Lower leg skin (tissue), 4 donors: ENCODE data around the gene ADAMTS17. TPM values are rescaled to one million over a fixed set of nuclear protein-coding genes. Genes with fewer than 3 reads are reported as not detected.

Source experiments
- DNase-seq, 2 donors: peaks; one replicate each; pipeline ENCODE4 v3.0.0-alpha.2; 2019; ENCODE audit warnings: low spot score in 2 of 2
- H3K4me3 ChIP-seq: fragments of 200-600 bp; sonication (generic); 2 replicates; pipeline ENCODE4 v1.5.1; 2017; ENCODE audit warnings: mild to moderate bottlenecking, low read depth; ENCODE audit not compliant: poor library complexity, severe bottlenecking
- POLR2A ChIP-seq, 2 donors: fragments of 450-650 bp; IDR thresholded peaks; one replicate each; pipeline ENCODE4 v1.6.1; 2016 to 2017; ENCODE audit warnings: antibody characterized with exemption in 2 of 2, mild to moderate bottlenecking in 1 of 2, moderate library complexity in 1 of 2
- WGBS, 2 donors: methylation state at CpG; one replicate each; pipeline ENCODE4 v1.1.5; 2018; 5-methylcytosine and 5-hydroxymethylcytosine counted together
- intact Hi-C: fragments of 100-400 bp; cut with DNase I; formaldehyde crosslinking; loops from one replicate; pipeline ENCODE4 v1.15.0; 2023; ENCODE audit warnings: low total_unique reads
- total RNA-seq, 4 donors: library from RNA; depleted of rRNA; stranded (reverse); fragments of >200 nt; gene quantifications; one replicate each; pipeline ENCODE4 v1.1.0, GENCODE V29; 2016
- TF ChIP-seq, protein P1 (sequence below), 3 donors: fragments of 450-650 bp; IDR thresholded peaks; one replicate each; pipeline ENCODE4 v1.5.1; 2016; ENCODE audit warnings: antibody characterized with exemption in 3 of 3, mild to moderate bottlenecking in 3 of 3, moderate library complexity in 2 of 3

ADAMTS17 gene
- total RNA-seq, 4 donors from 2014 or later, result 3.5 to 7.8 (median 3.9) TPM

DNA sequence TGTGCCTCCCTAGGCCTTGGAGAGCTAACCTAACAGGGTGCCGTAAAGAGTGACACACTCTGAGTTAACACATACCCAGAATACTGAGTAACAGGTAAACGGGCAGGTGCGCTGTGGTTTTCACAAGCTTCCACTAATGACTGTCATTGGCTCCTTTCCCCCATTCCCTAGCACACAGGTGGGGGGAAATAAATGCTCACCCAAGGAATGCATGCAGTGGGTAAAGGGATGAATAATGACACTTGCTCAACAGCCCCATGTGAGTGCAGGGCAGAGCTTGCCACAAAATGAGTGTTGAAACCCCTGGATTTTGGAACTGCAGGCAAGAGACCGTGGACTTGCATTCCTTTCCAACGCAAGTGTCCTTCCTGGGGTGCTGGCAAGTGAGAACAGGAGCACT is 57.6 kb downstream of the ADAMTS17 start:
- peak in 1 of 2 donors; percentile 40 for DNase-seq
- intact Hi-C loops, result loop anchor here (5.0 kb wide), 1 partner anchor 907 kb away; no protein-coding TSS in a partner anchor
- TF ChIP-seq, protein P1, sequence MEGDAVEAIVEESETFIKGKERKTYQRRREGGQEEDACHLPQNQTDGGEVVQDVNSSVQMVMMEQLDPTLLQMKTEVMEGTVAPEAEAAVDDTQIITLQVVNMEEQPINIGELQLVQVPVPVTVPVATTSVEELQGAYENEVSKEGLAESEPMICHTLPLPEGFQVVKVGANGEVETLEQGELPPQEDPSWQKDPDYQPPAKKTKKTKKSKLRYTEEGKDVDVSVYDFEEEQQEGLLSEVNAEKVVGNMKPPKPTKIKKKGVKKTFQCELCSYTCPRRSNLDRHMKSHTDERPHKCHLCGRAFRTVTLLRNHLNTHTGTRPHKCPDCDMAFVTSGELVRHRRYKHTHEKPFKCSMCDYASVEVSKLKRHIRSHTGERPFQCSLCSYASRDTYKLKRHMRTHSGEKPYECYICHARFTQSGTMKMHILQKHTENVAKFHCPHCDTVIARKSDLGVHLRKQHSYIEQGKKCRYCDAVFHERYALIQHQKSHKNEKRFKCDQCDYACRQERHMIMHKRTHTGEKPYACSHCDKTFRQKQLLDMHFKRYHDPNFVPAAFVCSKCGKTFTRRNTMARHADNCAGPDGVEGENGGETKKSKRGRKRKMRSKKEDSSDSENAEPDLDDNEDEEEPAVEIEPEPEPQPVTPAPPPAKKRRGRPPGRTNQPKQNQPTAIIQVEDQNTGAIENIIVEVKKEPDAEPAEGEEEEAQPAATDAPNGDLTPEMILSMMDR (IDR thresholded peaks at IDR 0.05), result no peak
- TF ChIP-seq POLR2A (IDR thresholded peaks at IDR 0.05), result no peak
- no peak overlapping the region for H3K4me3 ChIP-seq
- 66 to 76% methylated on average over 5 of the region's 5 CpGs for WGBS, 2 donors

DNA sequence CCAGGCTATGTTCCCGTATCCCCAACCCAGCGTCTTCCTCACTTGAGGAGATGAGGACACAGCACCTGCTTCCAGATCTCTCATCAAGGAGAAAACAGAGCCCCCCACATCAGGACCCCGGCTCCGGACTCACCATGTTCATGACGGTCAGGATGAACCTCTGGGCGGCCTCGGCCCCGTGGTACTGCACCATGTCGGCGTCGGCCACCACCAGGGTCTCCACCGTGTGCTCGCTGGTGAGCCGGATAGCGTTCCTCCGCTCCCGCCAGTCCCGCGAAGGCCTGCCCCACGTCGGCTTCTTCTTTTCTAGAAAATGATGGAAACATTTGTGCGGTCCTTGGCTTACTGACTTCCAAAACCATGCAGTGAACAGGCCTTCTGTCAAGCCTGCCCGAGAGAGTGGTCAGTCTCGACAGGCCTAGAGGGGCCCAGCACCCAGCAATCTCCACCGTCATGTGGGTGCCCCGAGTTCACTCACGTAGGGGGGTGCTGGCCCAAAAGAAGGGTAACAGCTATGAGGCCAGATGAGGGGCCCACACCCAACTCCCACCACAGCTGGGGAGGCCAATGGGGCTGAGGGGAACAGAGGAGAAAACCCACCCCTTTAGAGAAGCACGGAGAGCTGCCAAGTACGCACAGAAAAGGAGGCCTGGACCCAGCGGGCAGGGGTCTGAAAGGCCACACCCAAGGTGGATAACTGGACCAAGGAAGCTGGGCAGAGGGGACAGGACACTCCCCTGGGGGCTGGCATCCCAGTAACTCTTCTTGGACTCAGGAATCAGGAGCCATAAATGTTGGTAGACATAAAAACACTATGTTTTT is 60.5 kb downstream of the ADAMTS17 start:
- DNase-seq, result peak in 1 of 2 donors; percentile 68
- WGBS, 2 donors, result 88 to 97% methylated on average over 30 of the region's 30 CpGs
- intact Hi-C loops, result loop anchor here (5.0 kb wide), 1 partner anchor 904 kb away; no protein-coding TSS in a partner anchor
- TF ChIP-seq POLR2A (IDR thresholded peaks at IDR 0.05), result no peak
- TF ChIP-seq, protein P1 (IDR thresholded peaks at IDR 0.05), result no peak
- no peak overlapping the region for H3K4me3 ChIP-seq

DNA sequence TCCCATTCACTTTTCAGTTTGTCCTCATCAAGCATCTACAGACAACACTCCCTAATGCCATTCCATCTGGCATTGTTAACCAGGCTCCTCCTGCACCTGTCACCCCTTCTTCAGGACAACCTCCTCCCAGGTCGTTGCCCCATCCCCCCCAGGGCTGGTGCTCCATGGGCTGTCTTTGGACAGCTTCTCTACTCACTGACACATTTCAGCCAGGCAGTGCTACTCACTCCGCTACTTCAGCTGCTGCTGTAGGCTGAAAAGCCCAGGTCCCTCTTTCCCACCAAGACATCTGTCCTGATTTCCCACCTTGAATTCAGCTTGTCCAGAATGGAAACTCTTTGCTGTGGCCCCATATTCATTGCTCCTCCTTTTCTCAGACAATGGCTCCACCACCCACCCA is 61.9 kb downstream of the ADAMTS17 start:
- WGBS, 2 donors, result 32 to 64% methylated on average over 1 to 2 of the region's 2 CpGs
- peak in 1 of 2 donors; percentile 62 for DNase-seq
- H3K4me3 ChIP-seq, result no peak overlapping the region
- intact Hi-C loops, result loop anchor here (5.0 kb wide), 1 partner anchor 903 kb away; no protein-coding TSS in a partner anchor
- TF ChIP-seq, protein P1 (IDR thresholded peaks at IDR 0.05), result no peak
- TF ChIP-seq POLR2A (IDR thresholded peaks at IDR 0.05), result no peak

DNA sequence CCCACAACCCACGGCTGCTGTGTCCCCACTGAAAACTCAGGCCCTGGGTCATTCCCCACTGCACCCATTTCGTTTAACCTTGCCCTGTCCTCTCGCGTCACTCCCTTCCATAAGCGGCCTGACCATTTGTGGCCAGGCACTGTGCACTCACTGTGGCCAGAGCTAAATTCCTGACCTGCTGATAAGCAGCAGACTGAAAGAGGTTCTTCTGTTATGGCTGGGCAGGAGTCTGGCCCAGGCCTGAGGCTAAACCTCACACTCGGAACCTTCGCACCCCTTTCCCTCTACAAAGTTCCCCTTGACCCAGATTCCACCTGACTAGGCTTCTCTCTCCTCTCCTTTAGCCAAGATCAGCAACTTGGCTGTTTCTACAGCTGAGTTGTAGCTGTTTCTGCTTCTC is 62.3 kb downstream of the ADAMTS17 start:
- no peak for TF ChIP-seq POLR2A (IDR thresholded peaks at IDR 0.05)
- TF ChIP-seq, protein P1 (IDR thresholded peaks at IDR 0.05), result no peak
- no peak overlapping the region for H3K4me3 ChIP-seq
- peak in 1 of 2 donors; percentile 67 for DNase-seq
- intact Hi-C loops, result no loop called here
- WGBS, 2 donors, result 91 to 92% methylated on average over 7 of the region's 7 CpGs

DNA sequence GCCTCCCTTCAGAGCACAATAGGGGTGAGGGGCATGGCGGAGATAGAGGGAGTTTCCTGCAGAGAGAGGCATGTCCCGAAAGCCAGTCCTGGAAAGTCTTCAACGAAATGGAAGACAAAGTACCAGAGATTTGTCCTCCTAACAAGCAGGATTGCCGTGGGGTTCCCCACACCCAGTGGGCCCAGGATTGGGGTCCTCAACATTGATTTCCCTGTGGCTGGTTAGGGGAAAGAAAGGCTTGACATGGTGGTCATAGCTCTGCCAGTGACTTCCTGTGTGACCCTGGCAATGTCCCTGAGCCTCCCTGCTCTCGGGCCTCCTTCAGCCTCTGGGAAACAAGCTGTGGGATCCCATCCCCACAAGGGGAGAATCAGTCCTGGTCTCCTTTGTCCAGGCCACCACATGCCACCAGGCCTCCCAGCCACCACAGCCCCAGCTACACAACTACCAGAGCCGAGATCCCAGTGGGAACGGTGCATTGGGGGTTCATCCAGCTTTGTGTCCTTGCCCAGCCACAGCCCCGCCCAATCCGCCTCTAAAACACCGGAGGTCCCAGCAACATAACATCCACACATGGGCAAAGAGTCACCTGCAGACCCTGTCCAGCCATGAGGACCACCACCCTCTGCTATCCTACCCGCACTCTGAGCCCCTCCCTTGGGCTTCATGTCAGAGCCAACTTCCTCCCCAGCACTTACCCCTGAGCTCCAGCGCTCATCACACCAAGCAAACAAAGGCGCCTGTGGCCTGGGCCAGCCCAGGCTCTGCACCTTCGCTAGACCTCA is 63.0 kb downstream of the ADAMTS17 start:
- 83 to 89% methylated on average over 14 of the region's 14 CpGs for WGBS, 2 donors
- intact Hi-C loops, result no loop called here
- peak in 1 of 2 donors; percentile 76 for DNase-seq
- no peak for TF ChIP-seq POLR2A (IDR thresholded peaks at IDR 0.05)
- TF ChIP-seq, protein P1 (IDR thresholded peaks at IDR 0.05), result no peak
- no peak overlapping the region for H3K4me3 ChIP-seq
